HepG2 (cell line): Measurements from ENCODE around the gene MNX1.

Experiments
- ZNF274 ChIP-seq: sonication (generic); formaldehyde crosslinking; IDR thresholded peaks from 2 replicates; pipeline ENCODE4 v1.5.1; 2020; ENCODE audit warnings: mild to moderate bottlenecking, missing genetic modification reagents
- ZNF670 ChIP-seq: sonication (generic); formaldehyde crosslinking; IDR thresholded peaks from 2 replicates; pipeline ENCODE4 v1.8.0; 2022; ENCODE audit warnings: mild to moderate bottlenecking, missing genetic modification reagents, borderline replicate concordance
- TF ChIP-seq, protein P1 (sequence below): sonication (generic); formaldehyde crosslinking; IDR thresholded peaks from 2 replicates; pipeline ENCODE4 v1.5.0; 2020; ENCODE audit warnings: mild to moderate bottlenecking, missing genetic modification reagents, moderate library complexity
- TF ChIP-seq, protein P2 (sequence below): sonication (generic); formaldehyde crosslinking; IDR thresholded peaks from 2 replicates; pipeline ENCODE4 v1.4.0; 2020; ENCODE audit warnings: missing genetic modification reagents

DNA sequence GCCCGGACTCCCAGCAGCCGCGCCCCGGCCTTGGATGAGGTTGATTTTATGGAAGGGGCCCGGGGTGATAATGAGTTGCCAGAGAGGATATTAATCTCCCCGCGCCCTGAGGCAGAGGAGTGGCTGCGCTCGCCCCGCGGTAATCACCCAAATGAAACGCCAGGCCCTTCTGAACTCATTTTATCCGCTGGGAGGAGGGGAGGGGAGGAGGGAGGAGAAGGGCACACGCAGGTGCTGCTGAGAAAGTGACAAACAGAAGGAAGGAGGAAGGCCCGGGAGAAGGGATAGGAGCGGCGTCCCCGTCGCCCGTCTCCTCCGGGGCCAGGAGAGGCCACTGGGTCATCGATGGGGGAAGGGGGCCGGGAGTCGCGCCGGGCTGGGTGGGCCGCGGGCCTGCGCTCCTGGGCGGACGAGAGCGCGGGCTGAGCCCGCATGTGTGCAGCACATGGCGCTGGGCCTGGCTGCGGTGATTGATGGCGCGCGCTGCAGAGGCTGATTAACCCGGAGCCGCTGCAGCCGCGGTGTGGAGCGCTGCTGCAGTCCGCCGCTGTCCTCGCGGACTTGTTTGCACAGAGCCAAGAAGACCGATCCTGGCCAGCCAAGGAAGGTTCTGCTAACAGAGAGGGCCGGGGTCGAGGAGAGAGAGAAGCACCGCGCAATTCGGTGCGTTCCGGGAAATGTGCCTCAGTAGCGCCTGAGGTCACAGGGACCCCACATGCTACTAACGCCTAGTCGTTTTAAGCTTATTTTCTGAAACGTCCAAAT, 6.5 kb downstream of the MNX1 start:
- TF ChIP-seq ZNF670 (CRISPR knock-in tag) = no peak
- TF ChIP-seq, protein P1, sequence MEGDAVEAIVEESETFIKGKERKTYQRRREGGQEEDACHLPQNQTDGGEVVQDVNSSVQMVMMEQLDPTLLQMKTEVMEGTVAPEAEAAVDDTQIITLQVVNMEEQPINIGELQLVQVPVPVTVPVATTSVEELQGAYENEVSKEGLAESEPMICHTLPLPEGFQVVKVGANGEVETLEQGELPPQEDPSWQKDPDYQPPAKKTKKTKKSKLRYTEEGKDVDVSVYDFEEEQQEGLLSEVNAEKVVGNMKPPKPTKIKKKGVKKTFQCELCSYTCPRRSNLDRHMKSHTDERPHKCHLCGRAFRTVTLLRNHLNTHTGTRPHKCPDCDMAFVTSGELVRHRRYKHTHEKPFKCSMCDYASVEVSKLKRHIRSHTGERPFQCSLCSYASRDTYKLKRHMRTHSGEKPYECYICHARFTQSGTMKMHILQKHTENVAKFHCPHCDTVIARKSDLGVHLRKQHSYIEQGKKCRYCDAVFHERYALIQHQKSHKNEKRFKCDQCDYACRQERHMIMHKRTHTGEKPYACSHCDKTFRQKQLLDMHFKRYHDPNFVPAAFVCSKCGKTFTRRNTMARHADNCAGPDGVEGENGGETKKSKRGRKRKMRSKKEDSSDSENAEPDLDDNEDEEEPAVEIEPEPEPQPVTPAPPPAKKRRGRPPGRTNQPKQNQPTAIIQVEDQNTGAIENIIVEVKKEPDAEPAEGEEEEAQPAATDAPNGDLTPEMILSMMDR (CRISPR knock-in tag) = no peak
- no peak for TF ChIP-seq ZNF274 (CRISPR knock-in tag)
- TF ChIP-seq, protein P2, sequence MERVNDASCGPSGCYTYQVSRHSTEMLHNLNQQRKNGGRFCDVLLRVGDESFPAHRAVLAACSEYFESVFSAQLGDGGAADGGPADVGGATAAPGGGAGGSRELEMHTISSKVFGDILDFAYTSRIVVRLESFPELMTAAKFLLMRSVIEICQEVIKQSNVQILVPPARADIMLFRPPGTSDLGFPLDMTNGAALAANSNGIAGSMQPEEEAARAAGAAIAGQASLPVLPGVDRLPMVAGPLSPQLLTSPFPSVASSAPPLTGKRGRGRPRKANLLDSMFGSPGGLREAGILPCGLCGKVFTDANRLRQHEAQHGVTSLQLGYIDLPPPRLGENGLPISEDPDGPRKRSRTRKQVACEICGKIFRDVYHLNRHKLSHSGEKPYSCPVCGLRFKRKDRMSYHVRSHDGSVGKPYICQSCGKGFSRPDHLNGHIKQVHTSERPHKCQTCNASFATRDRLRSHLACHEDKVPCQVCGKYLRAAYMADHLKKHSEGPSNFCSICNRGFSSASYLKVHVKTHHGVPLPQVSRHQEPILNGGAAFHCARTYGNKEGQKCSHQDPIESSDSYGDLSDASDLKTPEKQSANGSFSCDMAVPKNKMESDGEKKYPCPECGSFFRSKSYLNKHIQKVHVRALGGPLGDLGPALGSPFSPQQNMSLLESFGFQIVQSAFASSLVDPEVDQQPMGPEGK (CRISPR knock-in tag) = no peak
